Esophagus (tissue), 2 donors: ENCODE measurements around the gene CACNA1B. TPM values are rescaled to one million over a fixed set of nuclear protein-coding genes. Genes with fewer than 3 reads are reported as not detected.

Source experiments
- H3K27ac ChIP-seq, 2 donors: one replicate each; pipeline ENCODE4 v1.5.1; 2013; ENCODE audit warnings: low read depth in 2 of 2, mild to moderate bottlenecking in 2 of 2, inconsistent platforms in 1 of 2, low read length in 1 of 2, moderate library complexity in 1 of 2
- H3K27me3 ChIP-seq, 2 donors: one replicate each; pipeline ENCODE4 v1.6.1; 2013; ENCODE audit warnings: low read length in 2 of 2, control low read depth in 1 of 2, mild to moderate bottlenecking in 1 of 2; ENCODE audit not compliant: insufficient read depth in 2 of 2, control insufficient read depth in 1 of 2
- H3K36me3 ChIP-seq, 2 donors: one replicate each; pipeline ENCODE4 v1.6.1; 2013; ENCODE audit warnings: low read length in 1 of 2; ENCODE audit not compliant: control insufficient read depth in 2 of 2, insufficient read depth in 2 of 2
- H3K4me1 ChIP-seq, 2 donors: one replicate each; pipeline ENCODE4 v1.6.1; 2013; ENCODE audit warnings: low read length in 1 of 2; ENCODE audit not compliant: control insufficient read depth in 2 of 2, insufficient read depth in 2 of 2
- H3K4me3 ChIP-seq, 2 donors: one replicate each; pipeline ENCODE4 v1.5.1; 2013; ENCODE audit warnings: low read length in 2 of 2, mild to moderate bottlenecking in 2 of 2, low read depth in 1 of 2, moderate library complexity in 1 of 2
- H3K9me3 ChIP-seq, 2 donors: one replicate each; pipeline ENCODE4 v1.6.1; 2013; ENCODE audit warnings: mild to moderate bottlenecking in 2 of 2, low read depth in 1 of 2, low read length in 1 of 2, moderate library complexity in 1 of 2; ENCODE audit not compliant: control insufficient read depth in 2 of 2, insufficient read depth in 1 of 2
- WGBS, 2 donors: extraction: QIAGEN DNeasy Blood & Tissue Kit; methylation state at CpG; one replicate each; pipeline ENCODE4 v1.1.7; 2013; 5-methylcytosine and 5-hydroxymethylcytosine counted together
- polyA plus RNA-seq, 2 donors: library from polyadenylated mRNA; stranded (reverse); fragments of 200-250 nt; gene quantifications; one replicate each; pipeline ENCODE4 v1.2.3, GENCODE V29; 2013
- donor health status: healthy with polysubstance abuse.
- donor health status: Bipolar disorder and iron deficiency.

Gene CACNA1B
- polyA plus RNA-seq, 2 donors: under 0.01 TPM

GRCh38 chr9:138045541-138046490 is 168.2 kb downstream of the CACNA1B start:
- H3K36me3 ChIP-seq: no peaks in the 10 kb centered on the region
- H3K27me3 ChIP-seq: no peaks in the 10 kb centered on the region
- no peak overlapping the region for H3K4me3 ChIP-seq
- 79 to 81% methylated on average over 28 of the region's 28 CpGs for WGBS, 2 donors
- no peaks in the 10 kb centered on the region for H3K4me1 ChIP-seq
- H3K9me3 ChIP-seq: no peaks in the 10 kb centered on the region
- H3K27ac ChIP-seq: no peak overlapping the region

GRCh38 chr9:138046641-138047301 is 169.2 kb downstream of the CACNA1B start:
- 83 to 85% methylated on average over 28 to 29 of the region's 29 CpGs for WGBS, 2 donors
- no peaks in the 10 kb centered on the region for H3K36me3 ChIP-seq
- no peaks in the 10 kb centered on the region for H3K27me3 ChIP-seq
- H3K4me3 ChIP-seq: no peak overlapping the region
- H3K9me3 ChIP-seq: no peaks in the 10 kb centered on the region
- no peak overlapping the region for H3K27ac ChIP-seq
- H3K4me1 ChIP-seq: no peaks in the 10 kb centered on the region

GRCh38 chr9:138047469-138048040 is 170.0 kb downstream of the CACNA1B start:
- no peak overlapping the region for H3K27ac ChIP-seq
- no peaks in the 10 kb centered on the region for H3K4me1 ChIP-seq
- H3K36me3 ChIP-seq: no peaks in the 10 kb centered on the region
- H3K4me3 ChIP-seq: no peak overlapping the region
- no peaks in the 10 kb centered on the region for H3K27me3 ChIP-seq
- WGBS, 2 donors: 67 to 80% methylated on average over 8 of the region's 8 CpGs
- no peaks in the 10 kb centered on the region for H3K9me3 ChIP-seq

- H3K4me3 ChIP-seq: no peak overlapping the region
- H3K27me3 ChIP-seq: no peaks in the 10 kb centered on the region
- no peaks in the 10 kb centered on the region for H3K4me1 ChIP-seq
- WGBS, 2 donors: 83 to 90% methylated on average over 7 of the region's 7 CpGs
- no peaks in the 10 kb centered on the region for H3K9me3 ChIP-seq
- no peak overlapping the region for H3K27ac ChIP-seq
- no peaks in the 10 kb centered on the region for H3K36me3 ChIP-seq
These were observed 170.6 kb downstream of the CACNA1B start for GRCh38 chr9:138048184-138048583.

- Histone ChIP-seq H3K9me3 (no peaks in the 10 kb centered on the region), H3K36me3 (no peaks in the 10 kb centered on the region), H3K27me3 (no peaks in the 10 kb centered on the region), H3K27ac (no peak overlapping the region), H3K4me3 (no peak overlapping the region), H3K4me1 (no peaks in the 10 kb centered on the region)
- 85 to 86% methylated on average over 21 of the region's 21 CpGs for WGBS, 2 donors
These were observed 171.7 kb downstream of the CACNA1B start for GRCh38 chr9:138049085-138049778.

- no peaks in the 10 kb centered on the region for H3K9me3 ChIP-seq
- no peak overlapping the region for H3K4me3 ChIP-seq
- 71 to 73% methylated on average over 24 of the region's 24 CpGs for WGBS, 2 donors
- no peaks in the 10 kb centered on the region for H3K27me3 ChIP-seq
- no peak overlapping the region for H3K27ac ChIP-seq
- H3K4me1 ChIP-seq: no peaks in the 10 kb centered on the region
- H3K36me3 ChIP-seq: no peaks in the 10 kb centered on the region
These were observed 172.3 kb downstream of the CACNA1B start for GRCh38 chr9:138049779-138050471.

- Histone ChIP-seq H3K27ac (no peak overlapping the region), H3K27me3 (no peaks in the 10 kb centered on the region), H3K36me3 (no peaks in the 10 kb centered on the region), H3K4me1 (no peaks in the 10 kb centered on the region), H3K4me3 (no peak overlapping the region), H3K9me3 (no peaks in the 10 kb centered on the region)
- 74 to 78% methylated on average over 11 to 13 of the region's 13 CpGs for WGBS, 2 donors
These were observed 173.1 kb downstream of the CACNA1B start for GRCh38 chr9:138050472-138051330.

GRCh38 chr9:138051586-138052321 is 174.2 kb downstream of the CACNA1B start:
- H3K4me3 ChIP-seq: no peak overlapping the region
- no peak overlapping the region for H3K27ac ChIP-seq
- H3K27me3 ChIP-seq: no peaks in the 10 kb centered on the region
- no peaks in the 10 kb centered on the region for H3K9me3 ChIP-seq
- H3K36me3 ChIP-seq: no peaks in the 10 kb centered on the region
- 79 to 81% methylated on average over 15 of the region's 15 CpGs for WGBS, 2 donors
- no peaks in the 10 kb centered on the region for H3K4me1 ChIP-seq
